Measurements from ENCODE around the gene TSPAN32. TPM values are rescaled to one million over a fixed set of nuclear protein-coding genes. Genes with fewer than 3 reads are reported as not detected.
"Not testable (repeated sequence)": the region's sequence is repeated elsewhere in the genome, so short reads cannot be mapped to it uniquely, and the experiment has no call there.

TSPAN32 gene
- total RNA-seq, 4 donors from 2014 or later = 0.19 to 6.4 (median 2.7) TPM

GRCh38 chr11:2328656-2329354 lies 27.0 kb downstream of the TSPAN32 start:
- ATAC-seq (ENCODE audit: low FRiP score) (no peak), DNase-seq (ENCODE audit: low spot score) (no peak)
- TF ChIP-seq, protein P1, sequence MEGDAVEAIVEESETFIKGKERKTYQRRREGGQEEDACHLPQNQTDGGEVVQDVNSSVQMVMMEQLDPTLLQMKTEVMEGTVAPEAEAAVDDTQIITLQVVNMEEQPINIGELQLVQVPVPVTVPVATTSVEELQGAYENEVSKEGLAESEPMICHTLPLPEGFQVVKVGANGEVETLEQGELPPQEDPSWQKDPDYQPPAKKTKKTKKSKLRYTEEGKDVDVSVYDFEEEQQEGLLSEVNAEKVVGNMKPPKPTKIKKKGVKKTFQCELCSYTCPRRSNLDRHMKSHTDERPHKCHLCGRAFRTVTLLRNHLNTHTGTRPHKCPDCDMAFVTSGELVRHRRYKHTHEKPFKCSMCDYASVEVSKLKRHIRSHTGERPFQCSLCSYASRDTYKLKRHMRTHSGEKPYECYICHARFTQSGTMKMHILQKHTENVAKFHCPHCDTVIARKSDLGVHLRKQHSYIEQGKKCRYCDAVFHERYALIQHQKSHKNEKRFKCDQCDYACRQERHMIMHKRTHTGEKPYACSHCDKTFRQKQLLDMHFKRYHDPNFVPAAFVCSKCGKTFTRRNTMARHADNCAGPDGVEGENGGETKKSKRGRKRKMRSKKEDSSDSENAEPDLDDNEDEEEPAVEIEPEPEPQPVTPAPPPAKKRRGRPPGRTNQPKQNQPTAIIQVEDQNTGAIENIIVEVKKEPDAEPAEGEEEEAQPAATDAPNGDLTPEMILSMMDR (IDR thresholded peaks at IDR 0.05) = no peak

DNA sequence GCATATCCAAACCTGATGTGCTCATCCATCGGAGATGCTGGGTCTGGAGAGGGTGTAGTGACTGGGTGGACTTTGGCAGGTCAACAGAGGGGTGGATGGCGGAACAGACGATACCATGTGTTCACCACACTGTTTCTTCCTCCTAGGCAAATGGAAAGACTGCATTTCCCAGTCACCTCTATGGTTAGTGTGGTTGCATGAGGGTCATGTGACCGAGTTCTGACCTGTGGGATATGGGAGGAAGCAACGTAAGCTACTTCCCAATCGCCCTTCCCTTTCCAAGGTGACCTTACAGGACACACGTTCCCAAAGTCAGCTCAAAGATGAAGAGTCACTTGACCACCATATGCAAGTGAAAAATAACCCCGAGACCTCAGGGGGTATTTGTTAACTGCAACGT lies 27.7 kb downstream of the TSPAN32 start:
- TF ChIP-seq, protein P1 (IDR thresholded peaks at IDR 0.05) = no peak
- ATAC-seq (ENCODE audit: low FRiP score) (no peak), DNase-seq (ENCODE audit: low spot score) (no peak)

DNA sequence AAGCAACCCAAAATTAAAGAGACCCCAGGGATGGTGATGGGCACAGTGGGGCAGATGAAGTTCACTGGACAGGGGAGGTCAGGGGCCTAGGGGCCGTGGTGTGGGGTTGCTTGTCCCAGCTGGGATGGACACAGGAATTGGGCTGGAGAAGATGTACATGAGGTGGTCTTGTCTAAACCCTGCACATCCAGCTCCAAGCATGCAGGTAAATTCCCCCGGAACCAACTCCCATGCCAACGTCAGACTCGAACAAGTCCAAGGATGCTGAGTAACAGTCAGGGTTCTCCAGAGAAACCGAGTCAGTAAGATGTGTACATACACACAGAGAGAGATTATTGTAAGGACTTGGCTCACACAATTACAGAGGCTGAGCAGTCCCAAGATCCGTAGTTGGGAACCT lies 28.9 kb downstream of the TSPAN32 start:
- ATAC-seq (ENCODE audit: low FRiP score) (no peak), DNase-seq (ENCODE audit: low spot score) (no peak)
- TF ChIP-seq, protein P1 (IDR thresholded peaks at IDR 0.05) = no peak

DNA sequence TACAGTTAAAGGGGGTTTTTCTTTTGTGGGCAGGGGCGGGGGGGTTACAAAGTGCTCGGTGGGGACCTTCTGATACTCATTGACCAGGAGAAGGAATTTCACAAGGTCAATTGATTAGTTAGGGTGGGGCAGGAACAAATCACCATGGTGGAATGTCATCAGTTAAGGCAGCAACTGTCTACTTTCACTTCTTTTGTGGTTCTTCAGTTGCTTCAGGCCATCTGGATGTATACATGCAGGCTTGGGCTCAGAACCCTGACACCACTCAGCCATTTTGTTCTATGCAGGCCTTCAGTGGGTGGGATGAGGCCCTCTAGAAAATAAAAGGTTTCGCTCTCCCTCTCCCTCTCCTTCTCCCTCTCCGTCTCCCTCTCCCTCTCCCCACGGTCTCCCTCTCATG lies 29.6 kb downstream of the TSPAN32 start:
- no peak for ATAC-seq (ENCODE audit: low FRiP score)
- TF ChIP-seq, protein P1 (IDR thresholded peaks at IDR 0.05) = no peak
- DNase-seq (ENCODE audit: low spot score) = no peak

DNA sequence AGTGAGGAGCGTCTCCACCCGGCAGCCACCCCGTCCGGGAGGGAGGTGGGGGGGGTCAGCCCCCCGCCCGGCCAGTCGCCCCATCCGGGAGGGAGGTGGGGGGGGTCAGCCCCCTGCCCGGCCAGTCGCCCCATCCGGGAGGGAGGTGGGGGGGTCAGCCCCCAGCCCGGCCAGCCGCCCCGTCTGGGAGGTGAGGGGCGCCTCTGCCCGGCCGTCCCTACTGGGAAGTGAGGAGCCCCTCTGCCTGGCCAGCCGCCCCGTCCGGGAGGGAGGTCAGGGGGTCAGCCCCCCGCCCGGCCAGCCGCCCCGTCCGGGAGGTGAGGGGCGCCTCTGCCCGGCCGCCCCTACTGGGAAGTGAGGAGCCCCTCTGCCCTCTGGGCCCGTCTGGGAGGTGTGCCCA lies 30.8 kb downstream of the TSPAN32 start:
- not testable (repeated sequence) for DNase-seq (ENCODE audit: low spot score); ATAC-seq (ENCODE audit: low FRiP score)

GRCh38 chr11:2333486-2334205 lies 31.8 kb downstream of the TSPAN32 start:
- not testable (repeated sequence) for ATAC-seq (ENCODE audit: low FRiP score); DNase-seq (ENCODE audit: low spot score)

DNA sequence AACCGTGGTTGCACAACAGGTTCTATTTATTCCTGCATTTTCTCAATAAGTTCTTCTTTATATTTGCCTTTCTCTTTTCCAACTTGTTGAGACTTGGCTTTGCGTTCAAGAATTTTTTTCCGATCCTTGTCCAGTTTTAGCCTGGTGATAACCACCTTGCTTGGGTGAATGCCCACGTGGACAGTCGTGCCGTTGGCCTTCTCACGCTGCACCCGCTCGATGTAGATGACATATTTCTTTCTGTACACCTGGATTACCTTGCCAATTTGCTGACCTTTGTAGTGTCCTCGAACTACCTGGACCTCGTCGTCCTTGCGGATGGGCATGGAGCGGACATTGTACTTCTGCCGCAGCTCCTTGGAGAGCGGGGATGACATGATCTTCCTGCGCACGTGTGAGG lies 33.5 kb downstream of the TSPAN32 start:
- ATAC-seq (ENCODE audit: low FRiP score); DNase-seq (ENCODE audit: low spot score): not testable (repeated sequence)

DNA sequence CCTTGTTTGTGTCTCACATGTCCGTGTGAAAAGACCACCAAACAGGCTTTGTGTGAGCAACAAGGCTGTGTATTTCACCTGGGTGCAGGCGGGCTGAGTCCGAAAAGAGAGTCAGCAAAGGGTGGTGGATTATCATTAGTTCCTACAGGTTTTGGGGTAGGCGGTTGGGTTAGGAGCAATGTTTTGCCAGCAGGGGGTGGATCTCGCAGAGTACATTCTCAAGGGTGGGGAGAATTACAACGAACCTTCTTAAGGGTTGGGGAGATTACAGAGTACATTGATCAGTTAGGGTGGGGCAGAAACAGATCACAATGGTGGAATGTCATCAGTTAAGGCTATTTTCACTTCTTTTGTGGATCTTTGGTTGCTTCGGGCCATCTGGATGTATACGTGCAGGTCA lies 36.9 kb downstream of the TSPAN32 start:
- ATAC-seq (ENCODE audit: low FRiP score); DNase-seq (ENCODE audit: low spot score): not testable (repeated sequence)

DNA sequence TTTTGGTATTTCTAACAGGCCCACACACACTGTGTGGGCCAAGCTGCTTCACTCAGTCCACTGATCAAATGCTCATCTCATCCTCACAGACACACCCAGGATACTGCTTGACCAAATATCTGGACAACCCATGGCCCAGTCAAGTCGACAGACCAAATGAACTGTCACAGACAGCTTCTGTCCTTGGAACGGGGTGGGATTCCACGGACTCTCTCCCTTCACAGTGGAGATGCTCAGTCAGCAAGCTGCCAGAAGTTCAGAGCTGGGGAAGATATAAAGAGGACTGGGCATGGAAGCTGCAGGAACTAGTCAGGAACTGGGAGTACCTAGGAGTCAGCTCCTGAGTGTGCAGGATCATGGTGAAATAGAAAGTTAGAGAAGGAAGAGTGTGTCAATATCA lies 40.7 kb downstream of the TSPAN32 start:
- TF ChIP-seq, protein P1 (IDR thresholded peaks at IDR 0.05) = no peak
- DNase-seq (ENCODE audit: low spot score) (no peak), ATAC-seq (ENCODE audit: low FRiP score) (no peak)

Measured in omental fat pad (tissue), 4 donors.